HG03103 (cell line): Measurements from ENCODE around the gene NEGR1.
"Not testable (repeated sequence)": the region's sequence is repeated elsewhere in the genome, so short reads cannot be mapped to it uniquely, and the experiment has no call there.

Experiments
- ATAC-seq: cut with Tn5 transposase; IDR thresholded peaks from one replicate; pipeline ENCODE4 v1.9.1; 2021; ENCODE audit warnings: low read depth; ENCODE audit not compliant: unreplicated experiment

Gene NEGR1

DNA sequence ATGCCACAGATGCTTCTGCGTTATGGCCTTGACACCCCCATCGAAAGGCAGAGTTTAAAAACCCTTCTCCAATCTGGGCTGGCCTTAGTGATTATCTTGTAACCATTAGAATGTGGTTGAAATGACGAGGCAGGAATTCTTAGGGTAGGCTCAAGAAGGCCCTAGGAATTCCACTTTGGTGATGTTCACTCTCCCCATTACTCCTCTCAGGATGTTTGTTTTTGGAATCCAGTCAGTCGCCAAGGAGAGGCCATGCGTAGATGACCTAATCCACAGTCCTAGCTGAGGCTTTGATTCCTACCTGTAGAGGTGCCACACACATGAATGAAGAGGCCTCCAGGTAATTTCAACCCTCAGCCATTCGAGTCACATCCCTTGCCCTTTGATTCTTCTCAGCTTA is 318.2 kb downstream of the NEGR1 start:
- no peak for ATAC-seq

DNA sequence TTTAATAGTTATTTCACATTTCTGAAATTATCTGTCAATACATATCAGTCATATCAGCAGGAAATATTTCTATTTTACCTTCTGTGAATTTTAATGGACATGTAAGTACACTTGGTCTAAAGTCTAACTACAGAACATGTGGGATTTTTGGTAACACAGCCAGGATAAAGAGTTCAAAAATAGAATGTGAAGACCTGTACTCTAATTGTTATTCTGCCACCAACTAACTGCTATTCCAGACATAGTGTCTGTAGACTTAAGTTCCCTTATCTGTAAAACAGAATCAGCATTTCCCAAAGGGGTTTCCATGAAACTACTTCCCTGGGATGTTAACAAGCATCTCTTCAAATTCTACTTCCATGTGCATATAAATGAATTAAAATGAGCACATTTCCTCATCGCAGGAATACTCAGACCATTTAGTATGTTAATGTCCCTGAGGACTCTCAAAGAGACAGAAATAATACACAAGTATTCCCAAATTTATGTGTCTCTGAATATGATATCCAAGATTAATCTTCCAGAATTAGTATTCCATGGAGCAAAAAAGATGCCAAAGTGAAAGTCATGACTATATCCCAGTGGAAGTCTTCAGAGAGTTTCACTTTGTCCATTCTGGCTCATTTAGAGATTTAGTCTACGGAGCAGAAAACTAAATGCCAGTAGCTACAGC is 325.6 kb downstream of the NEGR1 start:
- ATAC-seq, result no peak

DNA sequence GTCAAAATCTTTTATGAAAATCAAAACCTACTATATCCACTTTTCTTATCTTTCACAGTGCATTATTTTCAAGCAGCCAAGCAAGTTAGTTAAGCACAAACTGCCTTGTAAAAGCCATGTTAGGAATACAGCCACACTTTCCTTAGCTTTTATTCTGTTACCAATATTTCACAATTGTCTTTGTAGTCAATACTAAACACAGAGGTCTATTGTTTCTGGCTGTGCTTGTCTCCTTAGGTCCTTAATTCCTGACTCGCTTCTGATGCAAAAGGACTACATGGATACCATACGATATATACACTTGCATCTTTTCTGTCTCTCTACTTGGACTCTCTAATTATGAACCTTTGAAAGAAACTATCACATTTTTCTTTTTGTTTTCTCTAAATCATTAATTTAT is 331.8 kb downstream of the NEGR1 start:
- no peak for ATAC-seq

DNA sequence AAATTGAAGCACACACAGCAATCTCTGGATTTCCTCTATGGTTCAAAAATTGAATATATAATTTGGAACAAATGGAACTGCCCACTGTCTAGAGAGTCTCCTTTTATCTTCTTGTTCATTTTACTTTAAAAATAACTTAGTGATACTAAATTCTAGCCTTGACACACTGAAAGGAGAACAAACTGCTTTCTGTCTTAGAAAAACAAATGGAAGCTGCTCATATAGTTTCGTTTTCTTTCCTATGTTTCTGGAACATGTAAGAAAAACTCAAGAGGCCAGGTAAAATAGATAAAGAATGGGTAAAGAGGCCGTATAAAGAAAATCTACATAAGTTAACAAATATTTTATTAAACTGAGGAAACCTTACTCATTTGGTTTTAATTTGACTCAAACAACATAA is 332.7 kb downstream of the NEGR1 start:
- ATAC-seq, result no peak

DNA sequence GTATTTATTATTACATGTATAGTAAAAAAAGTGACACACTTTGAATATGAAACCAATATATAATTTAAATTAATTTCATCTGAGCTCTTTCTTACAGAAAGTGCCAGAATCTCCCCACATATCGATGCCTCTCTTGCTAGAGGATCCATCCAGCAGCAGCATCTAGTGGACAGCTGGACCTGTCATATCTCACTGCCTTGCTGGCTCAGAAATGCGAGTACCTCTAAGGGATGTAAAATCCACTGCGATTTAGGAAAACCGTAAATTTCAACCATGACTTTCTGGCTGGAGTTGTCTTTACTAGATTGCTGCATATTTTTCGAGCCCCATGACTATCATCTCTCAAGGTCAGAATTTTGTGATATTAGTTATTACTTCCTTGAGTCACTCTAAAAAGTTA is 333.8 kb downstream of the NEGR1 start:
- ATAC-seq, result no peak

DNA sequence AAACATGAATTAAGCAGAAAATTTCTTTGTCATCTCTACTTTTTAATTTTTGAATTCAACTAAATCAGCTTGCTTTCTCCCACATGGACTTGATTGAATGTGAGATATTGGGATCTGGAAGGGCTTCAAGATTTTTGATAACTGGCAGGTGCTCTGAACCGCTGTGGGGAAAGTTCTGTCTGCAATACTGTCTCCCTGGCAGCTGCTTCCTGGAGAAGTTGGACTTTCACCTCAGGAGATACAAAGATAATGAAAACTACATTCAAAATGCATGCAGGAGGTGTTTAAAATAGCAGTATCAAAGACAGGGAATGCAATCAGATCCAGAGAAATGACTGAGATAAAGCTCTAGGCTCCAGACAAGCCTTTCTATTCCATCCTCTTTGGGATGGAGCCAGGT is 338.3 kb downstream of the NEGR1 start:
- ATAC-seq, result no peak

DNA sequence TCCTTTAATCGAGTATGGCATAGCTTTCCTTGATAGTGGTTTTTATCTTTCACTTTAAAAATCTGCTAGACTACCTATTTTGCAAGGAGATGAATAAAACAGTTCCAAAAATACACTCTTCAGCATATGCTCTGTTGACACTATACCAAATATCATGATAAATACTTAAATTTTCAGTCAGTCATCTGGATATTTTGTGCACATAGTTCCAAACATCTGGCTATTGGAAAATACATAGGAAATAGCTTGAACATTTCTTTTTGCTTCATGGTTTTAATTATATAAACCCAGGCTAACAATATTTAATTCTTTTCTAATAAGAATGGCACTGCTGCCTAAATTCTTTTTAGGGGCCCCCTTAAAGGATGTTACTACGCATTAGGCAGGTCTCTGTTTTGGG is 342.1 kb downstream of the NEGR1 start:
- ATAC-seq, result no peak

DNA sequence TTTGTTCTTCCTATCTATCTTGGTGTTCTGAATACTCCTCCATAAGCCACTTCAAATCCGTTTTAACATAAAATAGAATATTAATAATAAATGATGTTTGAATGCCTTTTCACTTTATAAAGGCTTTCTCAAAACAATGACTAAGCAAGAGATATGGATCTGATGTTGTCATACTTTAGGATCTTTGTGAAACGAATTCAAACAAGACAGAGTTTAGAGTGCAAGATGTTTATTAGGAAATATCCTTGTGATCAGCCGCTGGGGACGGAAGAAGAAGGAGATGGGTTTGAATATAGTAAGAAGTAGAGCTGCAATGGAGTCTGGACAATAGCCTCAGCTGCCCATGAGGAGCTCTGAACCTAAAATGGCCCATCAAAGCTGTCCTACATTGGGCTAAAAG is 351.8 kb downstream of the NEGR1 start:
- ATAC-seq, result no peak

DNA sequence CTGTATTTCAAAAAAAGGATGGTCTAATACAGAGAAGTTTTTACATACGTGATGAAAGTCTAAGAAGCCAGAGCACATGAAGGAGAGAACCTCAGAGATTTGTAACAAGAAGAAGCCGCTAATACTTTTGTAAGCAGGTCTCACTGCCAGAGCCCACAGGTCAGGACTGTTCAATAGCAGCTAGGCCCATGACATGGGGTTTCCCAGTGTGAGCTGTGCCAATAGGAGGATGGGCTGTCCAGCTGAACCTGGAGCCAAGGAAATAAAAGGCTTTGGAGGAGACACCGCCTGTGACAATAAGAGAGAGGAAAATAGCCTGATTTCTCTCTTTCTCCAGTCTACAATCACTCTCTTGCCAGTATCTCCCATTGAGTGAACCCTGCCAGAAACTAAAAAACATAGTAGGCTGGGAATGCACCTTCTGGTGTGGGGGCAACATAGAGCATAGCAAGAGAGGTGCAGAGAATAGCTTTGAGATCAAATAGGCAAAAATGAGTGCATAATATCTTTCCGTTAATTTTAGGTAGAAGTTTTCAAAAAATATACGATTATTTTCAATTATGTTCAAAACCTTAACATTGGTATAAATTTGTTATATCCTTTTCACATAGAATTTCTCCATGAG is 360.3 kb downstream of the NEGR1 start:
- no peak for ATAC-seq

DNA sequence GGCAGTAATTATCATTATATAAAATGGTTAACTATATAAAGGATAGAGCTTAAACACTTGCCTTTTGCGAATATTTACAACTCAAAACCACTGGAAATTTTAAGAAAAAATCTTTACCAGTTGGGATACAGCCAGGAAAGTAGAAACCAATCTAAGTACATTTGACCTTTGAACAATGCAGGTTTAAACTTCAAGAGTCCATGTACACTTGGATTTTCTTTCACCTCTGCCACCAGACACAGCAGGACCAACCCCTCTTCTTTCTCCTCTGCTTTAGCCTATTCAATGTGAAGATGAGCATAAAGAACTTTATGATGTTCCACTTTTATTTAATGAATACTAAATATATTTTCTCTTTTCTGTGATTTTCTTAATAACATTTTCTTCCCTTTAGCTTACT is 361.1 kb downstream of the NEGR1 start:
- ATAC-seq, result no peak

DNA sequence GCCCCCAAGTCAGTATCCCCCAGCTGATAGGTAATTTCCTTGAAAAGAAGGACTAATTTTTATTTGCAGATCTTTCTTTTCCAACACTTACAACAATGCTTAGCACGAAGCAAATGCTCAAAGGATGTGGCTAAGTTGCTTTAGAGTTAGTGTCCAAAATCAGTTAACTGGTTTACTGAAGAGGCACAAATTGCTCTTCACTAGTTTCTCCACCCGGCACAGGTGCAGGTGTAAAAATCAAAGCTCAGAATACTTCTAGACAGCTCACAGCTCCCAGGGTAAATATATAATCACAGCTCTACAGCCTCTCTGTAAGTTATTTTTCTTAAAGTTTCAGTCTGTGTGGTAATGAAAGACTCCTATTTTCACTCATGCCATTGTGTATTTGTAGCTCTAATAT is 361.8 kb downstream of the NEGR1 start:
- no peak for ATAC-seq

DNA sequence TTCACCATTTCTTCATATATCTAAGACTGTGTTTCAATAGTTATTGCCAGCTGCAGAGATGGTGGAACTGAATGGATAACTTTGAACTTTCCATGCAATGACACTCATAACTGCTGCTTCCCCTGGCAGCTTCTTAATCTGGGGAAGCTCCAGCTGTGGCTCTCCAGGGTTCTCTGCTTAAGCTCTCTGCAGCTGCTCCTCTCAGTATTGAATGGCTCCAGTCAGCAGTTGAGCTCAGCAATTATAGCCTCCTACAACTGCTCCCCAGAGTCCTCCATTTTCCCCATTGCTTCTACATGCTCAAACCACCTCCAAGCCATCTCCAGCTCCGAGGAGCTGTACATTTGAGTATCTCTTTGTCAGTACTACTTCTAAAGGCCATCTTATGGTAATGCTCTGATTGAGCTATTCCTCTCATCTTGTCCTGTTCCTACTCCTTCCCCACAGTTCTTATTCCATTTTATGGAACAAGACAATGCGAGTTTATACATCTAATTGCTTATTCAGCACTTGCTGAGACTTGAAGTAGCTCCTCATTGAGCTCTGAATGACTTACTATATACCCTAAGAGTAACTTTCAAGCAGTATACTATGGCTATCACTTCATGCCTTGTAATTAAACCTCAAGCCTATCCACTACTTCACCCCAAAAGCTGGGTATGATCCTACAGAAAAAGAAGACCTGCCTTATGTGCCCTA is 362.4 kb downstream of the NEGR1 start:
- no peak for ATAC-seq

DNA sequence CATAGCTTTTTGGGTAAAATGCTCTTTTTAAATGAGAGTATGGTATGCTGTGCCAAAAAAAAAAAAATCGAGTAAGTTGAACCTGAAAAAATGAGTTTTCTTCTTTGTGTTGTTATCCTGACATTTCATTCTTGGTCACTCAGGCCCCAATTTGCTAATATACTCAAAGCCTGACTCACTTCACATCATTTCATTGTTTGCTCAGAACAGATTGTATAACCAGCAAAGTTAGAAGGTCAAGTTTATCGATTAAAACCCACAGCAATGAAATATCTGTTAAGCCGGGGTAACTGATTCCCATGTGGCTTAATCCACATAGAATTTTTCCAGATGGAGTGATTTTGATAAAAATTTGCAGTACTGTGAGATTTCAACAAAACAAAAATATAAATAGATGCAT is 363.7 kb downstream of the NEGR1 start:
- ATAC-seq, result no peak

DNA sequence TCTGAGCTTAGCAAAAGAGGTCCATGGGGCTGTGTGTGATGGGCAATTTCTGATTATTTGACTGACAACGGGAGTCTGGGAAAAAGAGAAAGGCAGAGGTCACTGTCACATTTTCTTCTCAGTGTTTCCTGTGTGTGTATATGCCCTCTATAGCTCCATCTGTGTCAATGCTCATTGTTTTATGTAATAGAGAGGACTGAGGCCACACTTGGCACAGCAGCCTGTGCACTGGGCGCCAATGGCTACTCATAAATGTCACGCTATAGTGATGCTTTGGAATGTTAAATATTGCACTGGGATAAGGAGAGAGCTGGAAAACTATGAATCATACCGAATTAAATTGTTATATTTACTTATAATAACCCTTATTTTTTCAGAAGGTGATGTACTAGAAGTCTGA is 365.4 kb downstream of the NEGR1 start:
- ATAC-seq, result no peak

DNA sequence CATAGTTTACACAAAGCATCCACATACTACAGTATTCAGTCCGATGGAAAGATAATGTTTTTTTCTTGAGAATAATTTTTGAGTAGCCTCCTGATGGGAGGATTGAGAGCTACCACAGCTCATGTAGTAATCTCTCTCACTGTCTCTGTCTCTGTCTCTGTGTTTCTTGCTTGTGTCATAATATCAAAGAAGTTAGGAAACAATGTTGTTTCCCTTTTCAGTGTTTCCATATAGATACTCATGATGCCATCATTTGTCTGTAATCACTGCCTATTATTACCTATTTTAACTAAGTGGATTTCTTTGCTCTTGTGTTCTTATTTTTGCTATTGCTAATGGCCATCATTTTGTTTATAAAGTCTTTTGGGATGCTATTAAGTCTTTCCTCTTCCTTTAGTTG is 367.7 kb downstream of the NEGR1 start:
- no peak for ATAC-seq

DNA sequence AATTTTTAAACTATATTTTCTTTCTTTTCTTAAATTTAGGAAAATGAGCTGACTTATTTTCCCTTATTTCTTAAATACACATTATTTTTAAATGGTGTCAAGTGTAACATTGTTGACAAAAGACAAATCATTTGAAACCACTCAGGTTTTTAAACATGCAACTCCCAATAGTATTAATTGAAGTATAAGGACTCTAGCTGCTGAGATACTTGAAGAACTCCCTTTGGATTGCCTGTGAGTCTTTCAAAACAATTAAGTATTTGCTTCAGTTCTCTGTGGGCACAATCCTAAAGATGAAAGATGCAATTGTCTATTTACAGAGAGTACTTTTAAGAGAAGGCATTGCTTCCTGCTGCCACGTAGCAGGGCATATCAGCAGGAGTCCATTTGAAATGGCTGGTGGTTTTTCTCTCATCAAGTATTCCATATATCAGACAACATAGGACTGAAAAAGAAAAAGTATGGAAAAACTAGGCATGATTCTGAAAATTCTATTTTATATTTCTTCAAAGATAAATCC is 373.4 kb downstream of the NEGR1 start:
- no peak for ATAC-seq

DNA sequence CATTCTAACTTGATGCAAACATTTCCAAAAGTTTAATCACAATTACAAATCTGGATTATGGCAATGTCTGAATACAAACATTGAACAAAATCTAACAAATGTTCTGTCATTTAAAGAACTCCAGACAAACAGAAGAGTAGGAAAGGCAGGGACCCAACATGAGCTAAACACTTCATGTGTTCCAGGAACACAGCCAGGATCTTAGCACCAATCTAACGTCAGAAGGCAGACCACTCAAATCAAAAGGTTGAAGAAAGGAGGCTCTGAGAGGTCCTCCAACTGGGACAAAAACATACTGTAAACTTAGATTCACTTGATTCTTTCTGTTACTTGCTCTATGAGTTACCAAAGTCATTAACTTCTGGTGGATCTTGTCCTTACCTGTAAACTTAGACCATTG is 374.0 kb downstream of the NEGR1 start:
- ATAC-seq, result no peak

DNA sequence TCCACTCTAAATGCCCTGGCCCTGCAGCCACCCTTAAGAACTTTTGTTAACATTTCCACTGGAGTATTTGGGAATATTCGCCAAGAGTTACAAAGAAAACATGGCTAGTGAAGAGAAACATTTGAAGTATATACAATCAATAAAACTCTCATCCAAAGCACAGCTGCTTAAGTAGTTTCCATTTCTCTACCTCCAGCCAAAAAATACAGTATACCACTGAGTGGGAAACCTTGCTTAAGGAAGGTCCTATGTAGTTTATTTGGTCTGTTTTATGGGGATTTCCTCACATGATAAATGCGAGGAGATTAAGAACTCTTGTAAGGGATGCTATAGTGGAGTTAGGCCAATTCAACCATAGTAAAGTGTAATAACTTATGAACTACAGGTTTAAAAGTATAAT is 382.5 kb downstream of the NEGR1 start:
- ATAC-seq, result no peak

DNA sequence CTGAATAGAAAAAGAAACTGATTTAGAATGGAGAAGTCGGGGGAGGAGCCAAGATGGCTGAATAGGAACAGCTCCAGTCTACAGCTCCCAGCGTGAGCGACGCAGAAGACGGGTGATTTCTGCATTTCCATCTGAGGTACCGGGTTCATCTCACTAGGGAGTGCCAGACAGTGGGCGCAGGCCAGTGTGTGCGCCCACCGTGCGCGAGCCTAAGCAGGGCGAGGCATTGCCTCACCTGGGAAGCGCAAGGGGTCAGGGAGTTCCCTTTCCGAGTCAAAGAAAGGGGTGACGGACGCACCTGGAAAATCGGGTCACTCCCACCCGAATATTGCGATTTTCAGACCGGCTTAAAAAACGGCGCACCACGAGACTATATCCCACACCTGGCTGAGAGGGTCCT is 394.2 kb downstream of the NEGR1 start:
- ATAC-seq, result not testable (repeated sequence)

DNA sequence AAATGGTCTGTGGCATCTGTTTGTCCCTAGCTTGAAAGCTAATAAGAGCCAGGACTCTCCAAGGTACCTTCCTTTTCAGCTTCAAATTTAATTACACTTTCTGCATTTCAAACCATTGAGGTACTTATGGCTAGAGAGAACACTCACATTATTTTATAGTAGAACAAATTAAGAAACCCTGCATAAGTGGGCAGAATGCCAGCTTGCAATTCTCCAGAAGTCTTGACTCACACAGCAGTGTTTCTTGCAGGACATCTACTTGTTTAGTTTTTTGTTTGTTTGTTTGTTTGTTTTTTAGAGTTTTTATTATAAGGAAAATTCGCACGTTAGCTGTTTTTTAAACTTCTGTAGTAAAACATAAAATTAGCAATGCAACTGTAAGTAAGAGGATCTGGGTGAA is 397.2 kb downstream of the NEGR1 start:
- ATAC-seq, result no peak

DNA sequence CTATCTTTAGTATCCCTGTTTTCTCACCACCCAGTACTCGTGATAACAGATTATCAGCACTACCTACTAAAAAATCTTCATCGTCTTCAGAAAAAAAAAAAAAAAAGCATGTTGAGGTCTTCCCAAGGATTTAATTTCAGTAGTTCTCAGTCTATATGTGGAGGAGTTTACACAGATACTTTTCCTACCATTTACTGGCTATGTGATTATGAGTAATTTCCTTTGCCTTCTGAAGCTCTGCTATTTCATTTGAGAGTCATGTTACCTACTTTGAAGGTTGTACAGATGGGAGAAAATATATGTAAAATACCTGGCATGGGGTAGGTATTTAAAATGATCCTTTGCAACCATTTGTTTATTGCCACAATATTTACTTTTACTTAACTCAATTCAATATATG is 399.7 kb downstream of the NEGR1 start:
- ATAC-seq, result no peak

DNA sequence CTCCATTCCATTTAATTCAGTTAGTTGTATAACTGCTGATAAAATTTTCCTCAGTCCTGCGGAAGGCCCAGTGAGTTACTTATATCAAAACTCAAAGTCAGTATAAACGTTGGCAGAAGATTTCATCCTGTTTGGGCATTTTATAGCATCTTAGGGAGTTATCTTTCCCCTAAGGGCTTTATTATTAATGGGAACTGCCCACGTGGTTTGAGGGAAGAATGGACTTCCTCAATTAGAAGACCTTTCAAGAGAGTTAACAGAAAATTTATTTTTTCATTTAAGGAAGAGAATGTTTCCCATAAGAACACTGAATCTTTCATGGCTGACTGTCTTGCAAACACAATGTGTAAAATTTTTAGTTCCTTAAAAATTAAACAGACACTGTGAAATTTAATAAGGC is 400.1 kb downstream of the NEGR1 start:
- no peak for ATAC-seq
